HEK293 (cell line): ENCODE data around the gene SFXN3.

Experiments
- BCL11B ChIP-seq: fragments of 450-650 bp; formaldehyde crosslinking; IDR thresholded peaks from 2 replicates; pipeline ENCODE4 v1.5.1; 2016; ENCODE audit warnings: low read depth, missing biosample characterization, missing genetic modification characterization
- GLI4 ChIP-seq: fragments of 450-650 bp; formaldehyde crosslinking; IDR thresholded peaks from 2 replicates; pipeline ENCODE4 v1.5.1; 2016; ENCODE audit warnings: missing biosample characterization, missing genetic modification characterization
- GLIS1 ChIP-seq: fragments of 450-650 bp; formaldehyde crosslinking; IDR thresholded peaks from 2 replicates; pipeline ENCODE4 v1.5.1; 2016; ENCODE audit warnings: missing biosample characterization, missing genetic modification characterization
- HOXA7 ChIP-seq: sonication (generic); formaldehyde crosslinking; IDR thresholded peaks from 2 replicates; pipeline ENCODE4 v1.8.1; 2022; ENCODE audit warnings: missing genetic modification reagents, borderline replicate concordance
- HOXC10 ChIP-seq: sonication (generic); formaldehyde crosslinking; IDR thresholded peaks from 2 replicates; pipeline ENCODE4 v1.8.1; 2023; ENCODE audit warnings: mild to moderate bottlenecking, missing genetic modification reagents
- IKZF3 ChIP-seq: fragments of 450-650 bp; IDR thresholded peaks from 2 replicates; pipeline ENCODE4 v1.5.0; 2018; ENCODE audit warnings: missing biosample characterization, mild to moderate bottlenecking, missing genetic modification characterization, moderate library complexity
- OVOL3 ChIP-seq: fragments of 450-650 bp; formaldehyde crosslinking; IDR thresholded peaks from 2 replicates; pipeline ENCODE4 v1.5.1; 2016; ENCODE audit warnings: missing biosample characterization, missing genetic modification characterization
- PATZ1 ChIP-seq: fragments of 450-650 bp; formaldehyde crosslinking; IDR thresholded peaks from 2 replicates; pipeline ENCODE4 v1.5.1; 2016; ENCODE audit warnings: missing biosample characterization, missing genetic modification characterization
- PRDM10 ChIP-seq: fragments of 450-650 bp; formaldehyde crosslinking; IDR thresholded peaks from 2 replicates; pipeline ENCODE4 v1.5.1; 2016; ENCODE audit warnings: missing biosample characterization, missing genetic modification characterization
- WT1 ChIP-seq: fragments of 450-650 bp; formaldehyde crosslinking; IDR thresholded peaks from 2 replicates; pipeline ENCODE4 v1.5.1; 2016; ENCODE audit warnings: missing biosample characterization, missing genetic modification characterization
- ZBTB6 ChIP-seq: fragments of 450-650 bp; formaldehyde crosslinking; IDR thresholded peaks from 2 replicates; pipeline ENCODE4 v1.5.1; 2017; ENCODE audit warnings: missing biosample characterization, missing genetic modification characterization
- ZFP69B ChIP-seq: fragments of 450-650 bp; formaldehyde crosslinking; IDR thresholded peaks from 2 replicates; pipeline ENCODE4 v1.5.1; 2016; ENCODE audit warnings: missing biosample characterization, missing genetic modification characterization
- ZIC2 ChIP-seq: fragments of 450-650 bp; formaldehyde crosslinking; IDR thresholded peaks from 2 replicates; pipeline ENCODE4 v1.5.1; 2016; ENCODE audit warnings: missing biosample characterization, missing genetic modification characterization
- ZNF133 ChIP-seq: fragments of 450-650 bp; formaldehyde crosslinking; IDR thresholded peaks from 2 replicates; pipeline ENCODE4 v1.5.1; 2016; ENCODE audit warnings: missing biosample characterization, missing genetic modification characterization
- ZNF202 ChIP-seq: fragments of 450-650 bp; formaldehyde crosslinking; IDR thresholded peaks from 2 replicates; pipeline ENCODE4 v1.5.1; 2016; ENCODE audit warnings: missing biosample characterization, missing genetic modification characterization, borderline replicate concordance
- ZNF24 ChIP-seq: fragments of 450-650 bp; formaldehyde crosslinking; IDR thresholded peaks from 2 replicates; pipeline ENCODE4 v1.5.1; 2016; ENCODE audit warnings: missing biosample characterization, missing genetic modification characterization
- ZNF280C ChIP-seq: fragments of 450-650 bp; formaldehyde crosslinking; IDR thresholded peaks from 2 replicates; pipeline ENCODE4 v1.5.1; 2016; ENCODE audit warnings: missing biosample characterization, missing genetic modification characterization
- ZNF518A ChIP-seq: fragments of 450-650 bp; formaldehyde crosslinking; conservative IDR thresholded peaks from 2 replicates; pipeline ENCODE4 v1.5.1; 2016; ENCODE audit warnings: low read depth, missing biosample characterization, missing genetic modification characterization
- ZNF549 ChIP-seq: fragments of 450-650 bp; IDR thresholded peaks from 2 replicates; pipeline ENCODE4 v1.5.1; 2018; ENCODE audit warnings: missing biosample characterization, missing genetic modification characterization, mild to moderate bottlenecking, inconsistent platforms, moderate library complexity
- ZNF837 ChIP-seq: fragments of 450-650 bp; formaldehyde crosslinking; IDR thresholded peaks from 2 replicates; pipeline ENCODE4 v1.5.1; 2016; ENCODE audit warnings: missing biosample characterization, missing genetic modification characterization
- ZSCAN23 ChIP-seq: fragments of 450-650 bp; formaldehyde crosslinking; IDR thresholded peaks from 2 replicates; pipeline ENCODE4 v1.5.1; 2016; ENCODE audit warnings: missing biosample characterization, missing genetic modification characterization

SFXN3 gene

GRCh38 chr10:101063548-101064414, 32.7 kb downstream of the SFXN3 start (continued):
- TF ChIP-seq PRDM10: no peak
- no peak for TF ChIP-seq ZFP69B (tag by site-specific recombination)
- no peak for TF ChIP-seq ZBTB6 (tag by site-specific recombination)
- no peak for TF ChIP-seq ZNF549
- TF ChIP-seq WT1 (tag by site-specific recombination): peak; percentile 27; the same call in 1 of the 2 replicates
- no peak for TF ChIP-seq ZNF202 (tag by site-specific recombination)
- TF ChIP-seq ZNF133 (tag by site-specific recombination): no peak
- peak; percentile 94 for TF ChIP-seq GLIS1 (tag by site-specific recombination)
- no peak for TF ChIP-seq ZNF837
- 0 out of 2 replicates have a peak, but pooled peaks have one; percentile 14 for TF ChIP-seq IKZF3
- no peak for TF ChIP-seq BCL11B
- TF ChIP-seq OVOL3: no peak
- TF ChIP-seq PATZ1: 0 out of 2 replicates have a peak, but pooled peaks have one; percentile 13
- TF ChIP-seq GLI4 (tag by site-specific recombination): no peak
- no peak for TF ChIP-seq ZNF24
- no peak for TF ChIP-seq ZNF280C
- no peak for TF ChIP-seq ZNF518A (tag by site-specific recombination)
- TF ChIP-seq ZSCAN23 (tag by site-specific recombination): no peak
- no peak for TF ChIP-seq HOXC10 (CRISPR knock-in tag)
- no peak for TF ChIP-seq HOXA7
- peak; percentile 89 for TF ChIP-seq ZIC2 (tag by site-specific recombination)
